SJSA1 (cell line): Measurements from ENCODE around the gene MAN2A1. TPM values are rescaled to one million over a fixed set of nuclear protein-coding genes. Genes with fewer than 3 reads are reported as not detected.

Experiments used
- DNase-seq, 2 experiments: peaks; one replicate each; pipeline ENCODE4 v3.0.0-alpha.2; 2015 to 2020; ENCODE audit warnings: low spot score in 2 of 2, low read depth in 1 of 2
- H3K27ac ChIP-seq: fragments of 250-450 bp; sonication (Bioruptor Pico); 2 replicates; pipeline ENCODE4 v1.5.1; 2020; ENCODE audit warnings: mild to moderate bottlenecking, moderate library complexity
- H3K27me3 ChIP-seq: fragments of 250-450 bp; sonication (Bioruptor Pico); replicated peaks from 2 replicates; pipeline ENCODE4 v1.5.1; 2020; ENCODE audit warnings: mild to moderate bottlenecking, moderate library complexity
- H3K36me3 ChIP-seq: fragments of 250-450 bp; sonication (Bioruptor Pico); 2 replicates; pipeline ENCODE4 v1.5.1; 2020; ENCODE audit warnings: mild to moderate bottlenecking
- H3K4me1 ChIP-seq: fragments of 250-450 bp; sonication (Bioruptor Pico); replicated peaks from 2 replicates; pipeline ENCODE4 v1.6.1; 2021; ENCODE audit warnings: mild to moderate bottlenecking
- H3K4me3 ChIP-seq: fragments of 250-450 bp; sonication (Bioruptor Pico); 2 replicates; pipeline ENCODE4 v1.5.1; 2020; ENCODE audit warnings: mild to moderate bottlenecking
- H3K9me3 ChIP-seq: fragments of 250-450 bp; sonication (Bioruptor Pico); replicated peaks from 2 replicates; pipeline ENCODE4 v1.5.1; 2020; ENCODE audit warnings: mild to moderate bottlenecking
- total RNA-seq: library from RNA; depleted of rRNA; stranded (reverse); fragments of >200 nt; shearing (Covaris generic); gene quantifications from 2 replicates; pipeline ENCODE4 v1.2.3, GENCODE V29; 2014

MAN2A1 gene
- total RNA-seq, 1 experiment from 2014 or later = 112 TPM

DNA sequence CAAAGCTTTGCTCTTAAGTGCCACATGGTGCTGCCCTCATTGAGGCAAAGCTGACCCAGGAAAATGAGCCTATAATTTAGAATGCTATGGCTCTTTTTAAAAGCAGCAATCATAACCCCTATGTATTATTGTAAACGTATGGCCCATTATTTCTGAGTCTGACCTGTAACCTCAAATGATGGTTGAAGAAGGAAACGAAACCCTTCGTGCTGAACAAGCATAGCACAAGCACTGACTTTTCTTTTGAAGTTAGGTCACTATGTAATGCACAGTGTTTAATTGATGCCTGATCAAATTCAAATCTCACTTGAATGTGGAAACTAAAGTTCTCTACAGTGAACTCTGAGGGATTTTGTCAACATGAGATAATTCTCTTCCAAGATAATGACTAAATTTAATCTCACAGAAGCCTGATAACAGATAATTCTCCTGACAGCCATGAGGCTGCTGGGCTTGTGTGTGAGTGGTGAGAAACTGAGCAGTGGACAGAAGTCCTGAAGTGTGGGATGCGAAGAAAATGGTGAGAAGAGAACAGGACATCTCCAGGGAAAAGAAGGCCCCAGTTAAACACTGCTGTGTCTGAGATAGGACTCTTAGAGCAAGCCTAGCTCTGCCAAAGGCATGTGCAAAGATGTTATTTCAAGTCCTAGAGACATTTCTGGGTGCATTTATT, 226.9 kb downstream of the MAN2A1 start:
- DNase-seq = no peak
- no peaks in the 10 kb centered on the region for H3K27me3 ChIP-seq
- H3K36me3 ChIP-seq = no peaks in the 10 kb centered on the region
- no peak overlapping the region for H3K4me3 ChIP-seq
- no peaks in the 10 kb centered on the region; the same call in 1 of the 2 replicates for H3K9me3 ChIP-seq
- H3K27ac ChIP-seq = no peak overlapping the region
- no peaks in the 10 kb centered on the region for H3K4me1 ChIP-seq
